Ascending aorta (tissue), 2 donors: ENCODE measurements around the gene KLHL22. TPM values are rescaled to one million over a fixed set of nuclear protein-coding genes. Genes with fewer than 3 reads are reported as not detected.

ENCODE experiments used
- DNase-seq, 2 donors: peaks; one replicate each; pipeline ENCODE4 v3.0.0-alpha.2; 2019; ENCODE audit warnings: low spot score in 2 of 2
- H3K27ac ChIP-seq, 2 donors: fragments of 200-600 bp; sonication (generic); one replicate each; pipeline ENCODE4 v1.5.1; 2016 to 2017; ENCODE audit warnings: mild to moderate bottlenecking in 1 of 2
- H3K27me3 ChIP-seq: fragments of 200-600 bp; sonication (generic); one replicate; pipeline ENCODE4 v1.5.1; 2017
- H3K36me3 ChIP-seq, 2 donors: fragments of 200-600 bp; sonication (generic); one replicate each; pipeline ENCODE4 v1.5.1; 2016
- H3K4me1 ChIP-seq, 2 donors: fragments of 200-600 bp; sonication (generic); one replicate each; pipeline ENCODE4 v1.5.1; 2016 to 2017; ENCODE audit warnings: mild to moderate bottlenecking in 1 of 2
- H3K4me3 ChIP-seq, 2 donors: fragments of 200-600 bp; sonication (generic); one replicate each; pipeline ENCODE4 v1.5.1; 2016 to 2017; ENCODE audit warnings: mild to moderate bottlenecking in 1 of 2
- H3K9me3 ChIP-seq, 2 donors: fragments of 200-600 bp; sonication (generic); one replicate each; pipeline ENCODE4 v1.5.1; 2016
- CTCF ChIP-seq, 3 experiments: fragments of 200-600 bp in 2 of 3; fragments of 450-650 bp in 1 of 3; sonication (generic) in 2 of 3; IDR thresholded peaks; one replicate each; pipeline ENCODE4 v1.5.1; 2016 to 2019; ENCODE audit warnings: antibody characterized with exemption in 3 of 3, mild to moderate bottlenecking in 1 of 3, moderate library complexity in 1 of 3
- intact Hi-C: fragments of 100-400 bp; cut with DNase I; formaldehyde crosslinking; loops from one replicate; pipeline ENCODE4 v1.15.1; 2023
- total RNA-seq: library from RNA; depleted of rRNA; stranded (reverse); fragments of >200 nt; gene quantifications from one replicate; pipeline ENCODE4 v1.1.0, GENCODE V29; 2016

The KLHL22 gene
- total RNA-seq, 1 donor from 2014 or later, result 63.8 TPM

GRCh38 chr22:20427104-20427944 is 68.3 kb downstream of the KLHL22 start:
- no peak for TF ChIP-seq CTCF (IDR thresholded peaks at IDR 0.05)
- peaks cover 8 to 32% of the 10 kb centered on the region in 2 donors for H3K4me1 ChIP-seq
- no peaks in the 10 kb centered on the region for H3K9me3 ChIP-seq
- H3K27me3 ChIP-seq, result no peaks in the 10 kb centered on the region
- H3K36me3 ChIP-seq, result peaks cover 39 to 59% of the 10 kb centered on the region in 2 donors
- H3K27ac ChIP-seq, result no peak overlapping the region
- intact Hi-C loops, result no loop called here
- no peak for DNase-seq
- H3K4me3 ChIP-seq, result no peak overlapping the region

DNA sequence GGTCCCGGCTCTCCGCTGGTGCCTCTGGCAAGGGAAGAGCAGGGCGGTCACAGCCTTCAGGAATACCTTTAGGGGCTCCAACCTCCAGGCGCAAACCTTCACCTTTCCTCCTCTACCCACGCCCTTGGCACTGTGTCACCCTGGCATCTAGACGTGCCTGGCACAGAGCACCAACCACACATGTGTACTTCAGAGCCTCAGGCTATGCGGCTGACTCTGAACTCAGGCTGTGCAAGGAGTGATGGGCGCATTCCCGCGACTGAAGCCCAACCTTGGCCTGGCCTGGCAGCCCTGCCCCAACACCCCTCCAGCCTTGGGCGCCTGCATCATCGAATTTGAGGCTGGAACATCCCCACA is 69.4 kb downstream of the KLHL22 start:
- TF ChIP-seq CTCF (IDR thresholded peaks at IDR 0.05), result no peak
- intact Hi-C loops, result no loop called here
- Histone ChIP-seq H3K36me3 (peaks cover 39 to 59% of the 10 kb centered on the region in 2 donors), H3K27ac (no peak overlapping the region), H3K4me3 (no peak overlapping the region), H3K27me3 (no peaks in the 10 kb centered on the region), H3K4me1 (peaks cover 8 to 26% of the 10 kb centered on the region in 2 donors), H3K9me3 (no peaks in the 10 kb centered on the region)
- no peak for DNase-seq

- no peak for TF ChIP-seq CTCF (IDR thresholded peaks at IDR 0.05)
- peaks cover 5 to 21% of the 10 kb centered on the region in 2 donors for H3K4me1 ChIP-seq
- intact Hi-C loops, result no loop called here
- H3K27ac ChIP-seq, result no peak overlapping the region
- peak overlapping the region in 1 of 2 donors; percentile 20 for H3K4me3 ChIP-seq
- DNase-seq, result no peak
- H3K36me3 ChIP-seq, result peaks cover 39 to 59% of the 10 kb centered on the region in 2 donors
- no peaks in the 10 kb centered on the region for H3K9me3 ChIP-seq
- H3K27me3 ChIP-seq, result no peaks in the 10 kb centered on the region
These were observed 69.9 kb downstream of the KLHL22 start for GRCh38 chr22:20425566-20426258.

GRCh38 chr22:20424932-20425565 is 70.5 kb downstream of the KLHL22 start:
- Histone ChIP-seq H3K27me3 (no peaks in the 10 kb centered on the region), H3K27ac (no peak overlapping the region), H3K4me1 (peaks cover 5 to 21% of the 10 kb centered on the region in 2 donors), H3K9me3 (no peaks in the 10 kb centered on the region), H3K36me3 (peaks cover 39 to 53% of the 10 kb centered on the region in 2 donors), H3K4me3 (peak overlapping the region in 1 of 2 donors; percentile 20)
- intact Hi-C loops, result no loop called here
- TF ChIP-seq CTCF (IDR thresholded peaks at IDR 0.05), result no peak
- peak in 1 of 2 donors; percentile 60 for DNase-seq

DNA sequence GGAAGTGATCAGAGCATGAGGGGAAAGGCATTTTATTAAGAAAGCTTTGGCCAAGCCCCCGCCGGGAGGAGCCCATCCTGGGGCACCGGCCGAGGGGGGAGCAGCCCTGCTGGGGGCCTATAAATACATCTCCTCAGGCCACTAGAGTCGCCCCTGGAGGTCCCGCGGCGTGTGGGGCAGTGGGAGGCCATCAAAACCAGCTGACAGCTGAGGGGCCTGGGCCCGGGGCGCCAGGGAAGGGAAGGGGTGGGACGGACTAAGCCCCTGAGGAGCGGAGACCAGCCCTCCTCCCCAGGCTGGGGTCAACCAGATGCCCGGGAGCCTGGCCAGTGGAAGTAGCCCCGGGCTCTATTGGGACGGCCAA is 71.0 kb downstream of the KLHL22 start:
- intact Hi-C loops, result no loop called here
- H3K27ac ChIP-seq, result peak overlapping the region in 1 of 2 donors; percentile 45
- no peak overlapping the region for H3K4me3 ChIP-seq
- no peaks in the 10 kb centered on the region for H3K27me3 ChIP-seq
- H3K9me3 ChIP-seq, result no peaks in the 10 kb centered on the region
- peaks cover 5 to 21% of the 10 kb centered on the region in 2 donors for H3K4me1 ChIP-seq
- peaks cover 34 to 48% of the 10 kb centered on the region in 2 donors for H3K36me3 ChIP-seq
- peak in 1 of 2 donors; percentile 54 for DNase-seq
- TF ChIP-seq CTCF (IDR thresholded peaks at IDR 0.05), result no peak
